ENCODE measurements around the gene KRTAP6-3.

The KRTAP6-3 gene

GRCh38 chr21:30612132-30612531, 19.9 kb downstream of the KRTAP6-3 start:
- Histone ChIP-seq H3K27me3 (ENCODE audit: insufficient read depth, low read depth) (no peaks in the 10 kb centered on the region), H3K79me2 (ENCODE audit: insufficient read depth, low read depth) (no peaks in the 10 kb centered on the region), H3K4me3 (IDR thresholded peaks at IDR 0.05; ENCODE audit: insufficient read depth, low read depth, low read length) (no peak overlapping the region), H4K20me1 (ENCODE audit: insufficient read depth) (no peaks in the 10 kb centered on the region), H3K27ac (no peak overlapping the region), H3K9ac (no peak overlapping the region), H3K36me3 (ENCODE audit: insufficient read depth) (no peaks in the 10 kb centered on the region), H2AFZ (ENCODE audit: low read depth) (peak overlapping the region; percentile 3; the same call in 1 of the 2 replicates), H3K4me2 (peak overlapping the region; percentile 10; the same call in 1 of the 2 replicates), H3K4me1 (ENCODE audit: low read depth, poor library complexity, severe bottlenecking) (peaks cover 14% of the 10 kb centered on the region)
- TF ChIP-seq, protein P1, sequence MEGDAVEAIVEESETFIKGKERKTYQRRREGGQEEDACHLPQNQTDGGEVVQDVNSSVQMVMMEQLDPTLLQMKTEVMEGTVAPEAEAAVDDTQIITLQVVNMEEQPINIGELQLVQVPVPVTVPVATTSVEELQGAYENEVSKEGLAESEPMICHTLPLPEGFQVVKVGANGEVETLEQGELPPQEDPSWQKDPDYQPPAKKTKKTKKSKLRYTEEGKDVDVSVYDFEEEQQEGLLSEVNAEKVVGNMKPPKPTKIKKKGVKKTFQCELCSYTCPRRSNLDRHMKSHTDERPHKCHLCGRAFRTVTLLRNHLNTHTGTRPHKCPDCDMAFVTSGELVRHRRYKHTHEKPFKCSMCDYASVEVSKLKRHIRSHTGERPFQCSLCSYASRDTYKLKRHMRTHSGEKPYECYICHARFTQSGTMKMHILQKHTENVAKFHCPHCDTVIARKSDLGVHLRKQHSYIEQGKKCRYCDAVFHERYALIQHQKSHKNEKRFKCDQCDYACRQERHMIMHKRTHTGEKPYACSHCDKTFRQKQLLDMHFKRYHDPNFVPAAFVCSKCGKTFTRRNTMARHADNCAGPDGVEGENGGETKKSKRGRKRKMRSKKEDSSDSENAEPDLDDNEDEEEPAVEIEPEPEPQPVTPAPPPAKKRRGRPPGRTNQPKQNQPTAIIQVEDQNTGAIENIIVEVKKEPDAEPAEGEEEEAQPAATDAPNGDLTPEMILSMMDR (conservative IDR thresholded peaks at IDR 0.05; ENCODE audit: low read depth, low read length), result no peak

DNA sequence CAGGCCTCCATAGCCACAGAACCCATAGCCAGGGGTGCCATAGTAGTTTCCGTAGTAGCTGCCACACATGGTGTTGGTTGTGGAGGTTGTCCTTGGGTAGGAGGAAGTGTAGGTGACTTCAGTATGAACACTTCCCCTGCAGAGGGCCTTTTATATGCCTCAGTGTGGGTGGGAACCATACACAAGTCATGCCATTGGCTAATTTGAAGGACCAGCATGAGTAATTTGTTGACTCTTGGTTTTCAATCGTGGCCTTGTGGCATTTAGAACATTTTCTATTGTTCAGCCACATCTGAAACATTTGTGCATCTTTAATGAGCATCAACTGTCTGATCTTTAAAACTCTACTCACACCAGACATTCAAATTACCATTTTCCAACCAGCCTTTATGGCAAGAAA, 21.6 kb downstream of the KRTAP6-3 start, which contains the start of gene KRTAP6-1:
Gene KRTAP6-1, minus strand, starts transcription at position 95 of the 400 bp plus-strand sequence. Its CDS starts 26 bp downstream, at position 69.
- H3K4me2 ChIP-seq, result no peak within 1 kb of the TSS; the same call in 1 of the 2 replicates
- H2AFZ ChIP-seq (ENCODE audit: low read depth), result no peak within 1 kb of the TSS
- H3K36me3 ChIP-seq (ENCODE audit: insufficient read depth), result no peaks in the 10 kb centered on the region
- H3K9ac ChIP-seq, result no peak within 1 kb of the TSS
- no peak within 1 kb of the TSS for H3K27ac ChIP-seq
- TF ChIP-seq, protein P1 (conservative IDR thresholded peaks at IDR 0.05; ENCODE audit: low read depth, low read length), result no peak
- H4K20me1 ChIP-seq (ENCODE audit: insufficient read depth), result no peaks in the 10 kb centered on the region
- no peaks in the 10 kb centered on the region for H3K79me2 ChIP-seq (ENCODE audit: insufficient read depth, low read depth)
- peaks cover 14% of the 10 kb centered on the region for H3K4me1 ChIP-seq (ENCODE audit: low read depth, poor library complexity, severe bottlenecking)
- H3K4me3 ChIP-seq (IDR thresholded peaks at IDR 0.05; ENCODE audit: insufficient read depth, low read depth, low read length), result no peak within 1 kb of the TSS
- no peaks in the 10 kb centered on the region for H3K27me3 ChIP-seq (ENCODE audit: insufficient read depth, low read depth)

DNA sequence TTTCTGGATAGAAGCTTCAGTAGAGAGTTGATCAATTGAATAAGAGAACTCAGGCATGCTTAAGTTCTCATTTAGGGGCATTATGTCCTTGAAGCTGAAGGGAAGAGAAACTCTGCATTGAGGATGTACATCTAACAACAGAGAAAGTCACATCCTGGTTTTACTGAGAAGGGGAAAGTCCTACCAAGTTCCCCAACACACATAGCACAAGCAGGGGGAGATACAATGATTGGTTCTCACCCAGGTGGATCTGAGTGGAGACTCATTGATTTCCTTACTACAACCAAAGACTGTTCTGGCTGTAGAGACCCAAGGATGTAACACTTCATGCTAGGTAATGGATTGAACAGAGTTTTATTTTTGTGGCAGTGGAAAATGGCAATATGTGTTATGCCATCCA, 23.0 kb downstream of the KRTAP6-3 start:
- H3K9ac ChIP-seq, result no peak overlapping the region
- no peaks in the 10 kb centered on the region for H4K20me1 ChIP-seq (ENCODE audit: insufficient read depth)
- H3K36me3 ChIP-seq (ENCODE audit: insufficient read depth), result no peaks in the 10 kb centered on the region
- H2AFZ ChIP-seq (ENCODE audit: low read depth), result no peak overlapping the region
- H3K4me1 ChIP-seq (ENCODE audit: low read depth, poor library complexity, severe bottlenecking), result peaks cover 14% of the 10 kb centered on the region
- H3K27me3 ChIP-seq (ENCODE audit: insufficient read depth, low read depth), result no peaks in the 10 kb centered on the region
- H3K4me3 ChIP-seq (IDR thresholded peaks at IDR 0.05; ENCODE audit: insufficient read depth, low read depth, low read length), result no peak overlapping the region
- no peaks in the 10 kb centered on the region for H3K79me2 ChIP-seq (ENCODE audit: insufficient read depth, low read depth)
- H3K4me2 ChIP-seq, result no peak overlapping the region
- TF ChIP-seq, protein P1 (conservative IDR thresholded peaks at IDR 0.05; ENCODE audit: low read depth, low read length), result no peak
- no peak overlapping the region for H3K27ac ChIP-seq

- Histone ChIP-seq H3K27ac (no peak within 1 kb of the TSS), H2AFZ (ENCODE audit: low read depth) (no peak within 1 kb of the TSS), H3K4me1 (ENCODE audit: low read depth, poor library complexity, severe bottlenecking) (peaks cover 14% of the 10 kb centered on the region), H4K20me1 (ENCODE audit: insufficient read depth) (no peaks in the 10 kb centered on the region), H3K79me2 (ENCODE audit: insufficient read depth, low read depth) (no peaks in the 10 kb centered on the region), H3K9ac (no peak within 1 kb of the TSS), H3K27me3 (ENCODE audit: insufficient read depth, low read depth) (no peaks in the 10 kb centered on the region), H3K4me2 (no peak within 1 kb of the TSS), H3K36me3 (ENCODE audit: insufficient read depth) (no peaks in the 10 kb centered on the region), H3K4me3 (IDR thresholded peaks at IDR 0.05; ENCODE audit: insufficient read depth, low read depth, low read length) (no peak within 1 kb of the TSS)
- TF ChIP-seq, protein P1 (conservative IDR thresholded peaks at IDR 0.05; ENCODE audit: low read depth, low read length), result no peak
Measured at GRCh38 chr21:30616125-30616524, 23.9 kb downstream of the KRTAP6-3 start, which contains the start of gene KRTAP20-1. TSS of gene KRTAP20-1 (plus strand) at chr21:30616425. CDS start at chr21:30616455, 30 bp downstream.

Data from KMS-11 (cell line).